ENCODE results near the gene BMI1.

DNA sequence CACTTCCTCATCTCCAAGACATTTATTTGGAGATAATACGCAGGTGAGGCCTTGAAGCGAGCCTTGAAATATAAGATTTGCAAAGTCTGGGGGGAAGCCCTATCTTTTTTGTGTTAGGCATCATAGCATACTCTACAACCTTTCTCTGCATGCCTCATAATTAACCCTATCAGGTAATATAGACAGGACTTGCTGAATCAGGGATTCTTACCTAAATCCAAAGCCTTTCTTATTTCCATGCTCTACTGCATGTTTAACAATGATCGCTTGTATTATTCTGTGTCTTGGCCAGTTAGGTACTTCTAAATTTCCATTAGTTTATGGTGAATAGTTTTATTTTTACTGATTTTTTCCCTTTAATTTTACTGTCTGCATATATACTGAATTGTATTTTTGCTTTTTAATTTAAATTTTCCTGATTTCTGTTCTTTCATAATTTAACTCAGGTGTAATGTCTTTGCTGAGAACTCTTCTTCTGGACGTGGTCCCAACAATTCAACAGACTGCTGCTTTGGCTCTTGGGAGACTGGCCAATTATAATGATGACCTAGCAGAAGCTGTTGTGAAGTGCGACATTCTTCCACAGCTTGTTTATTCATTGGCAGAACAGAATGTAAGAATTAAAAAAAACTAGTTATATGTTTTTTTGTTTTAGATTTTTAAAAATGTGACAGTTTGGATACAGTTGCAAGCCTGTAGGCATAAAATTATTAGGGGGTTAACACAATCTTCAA is 43.7 kb downstream of the BMI1 start:
- TF ChIP-seq CTCF (IDR thresholded peaks at IDR 0.05) (no peak), EZH2 (IDR thresholded peaks at IDR 0.05) (no peak), EZH2phosphoT487 (IDR thresholded peaks at IDR 0.05) (no peak)
